ENCODE measurements around the gene ASS1. TPM values are rescaled to one million over a fixed set of nuclear protein-coding genes. Genes with fewer than 3 reads are reported as not detected.
"Not testable (repeated sequence)": the region's sequence is repeated elsewhere in the genome, so short reads cannot be mapped to it uniquely, and the experiment has no call there.

The ASS1 gene
- polyA plus RNA-seq (2013, experiment 1 of 2; ENCODE audit: insufficient read length) = 134 TPM
- 138 TPM for polyA plus RNA-seq (2013, experiment 2 of 2; ENCODE audit: insufficient read length)

GRCh38 chr9:130444565-130445221 lies at the start of gene ASS1:
TSS of gene ASS1 (plus strand) at chr9:130444961. CDS start at chr9:130452229, 7,268 bp downstream.
- DNase-seq = peak; percentile 38

GRCh38 chr9:130395810-130396435 lies 48.8 kb upstream of the ASS1 start:
- DNase-seq = no peak

GRCh38 chr9:130396581-130396980 lies 48.2 kb upstream of the ASS1 start:
- DNase-seq = no peak

- no peak for DNase-seq
These were observed 46.1 kb upstream of the ASS1 start for GRCh38 chr9:130398487-130399240.

- no peak for DNase-seq
These were observed 45.0 kb upstream of the ASS1 start for GRCh38 chr9:130399768-130400167.

GRCh38 chr9:130400870-130401269 lies 43.9 kb upstream of the ASS1 start:
- no peak for DNase-seq

GRCh38 chr9:130401742-130402141 lies 43.0 kb upstream of the ASS1 start:
- not testable (repeated sequence) for DNase-seq

- no peak for DNase-seq
These were observed 42.5 kb upstream of the ASS1 start for GRCh38 chr9:130402243-130402642.

- no peak for DNase-seq
These were observed 41.9 kb upstream of the ASS1 start for GRCh38 chr9:130402645-130403440.

- DNase-seq = no peak
These were observed 39.0 kb upstream of the ASS1 start for GRCh38 chr9:130405657-130406257.

GRCh38 chr9:130406278-130406895 lies 38.4 kb upstream of the ASS1 start:
- no peak for DNase-seq

GRCh38 chr9:130407916-130408663 lies 36.7 kb upstream of the ASS1 start:
- DNase-seq = no peak

- no peak for DNase-seq
These were observed 36.1 kb upstream of the ASS1 start for GRCh38 chr9:130408669-130409068.

GRCh38 chr9:130409246-130409645 lies 35.5 kb upstream of the ASS1 start:
- no peak for DNase-seq

- DNase-seq = no peak
These were observed 34.3 kb upstream of the ASS1 start for GRCh38 chr9:130410443-130410842.

GRCh38 chr9:130411566-130411915 lies 33.2 kb upstream of the ASS1 start:
- no peak for DNase-seq

- DNase-seq = no peak
These were observed 30.6 kb upstream of the ASS1 start for GRCh38 chr9:130414081-130414731.

GRCh38 chr9:130414910-130415746 lies 29.6 kb upstream of the ASS1 start:
- DNase-seq = no peak

GRCh38 chr9:130417602-130418001 lies 27.2 kb upstream of the ASS1 start:
- no peak for DNase-seq

GRCh38 chr9:130418776-130419175 lies 26.0 kb upstream of the ASS1 start:
- DNase-seq = no peak

Data from fibroblast of skin of scalp (primary cell).